Tibial artery (tissue), 4 donors: ENCODE results near the gene KRTAP10-7.
"Not testable (repeated sequence)": the region's sequence is repeated elsewhere in the genome, so short reads cannot be mapped to it uniquely, and the experiment has no call there.

Source experiments
- DNase-seq, 2 donors: peaks; one replicate each; pipeline ENCODE4 v3.0.0-alpha.2; 2019
- H3K27ac ChIP-seq, 2 donors: fragments of 200-600 bp; sonication (generic) in 1 of 2; 1 replicate in 1 of 2; 2 replicates in 1 of 2; pipeline ENCODE4 v1.5.1; 2018 to 2019; ENCODE audit warnings: mild to moderate bottlenecking in 1 of 2
- H3K27me3 ChIP-seq, 2 donors: fragments of 200-600 bp; sonication (generic) in 1 of 2; one replicate each; pipeline versions ENCODE4 v1.5.1 to v1.6.0; 2016 to 2019
- H3K36me3 ChIP-seq, 3 donors: fragments of 200-600 bp; sonication (generic) in 2 of 3; one replicate each; pipeline ENCODE4 v1.5.1; 2016 to 2019; ENCODE audit warnings: mild to moderate bottlenecking in 2 of 3
- H3K4me1 ChIP-seq, 4 donors: fragments of 200-600 bp; sonication (generic) in 2 of 4; 1 replicate in 3 of 4; 2 replicates in 1 of 4; pipeline ENCODE4 v1.5.1; 2016 to 2019
- H3K4me3 ChIP-seq, 2 donors: fragments of 200-600 bp; sonication (generic) in 1 of 2; 1 replicate in 1 of 2; 2 replicates in 1 of 2; pipeline ENCODE4 v1.5.1; 2018 to 2019; ENCODE audit warnings: mild to moderate bottlenecking in 2 of 2
- H3K9me3 ChIP-seq, 3 donors: fragments of 200-600 bp; sonication (generic) in 1 of 3; one replicate each; pipeline ENCODE4 v1.5.1; 2016 to 2019
- intact Hi-C: fragments of 100-400 bp; cut with DNase I; formaldehyde crosslinking; loops from one replicate; pipeline ENCODE4 v1.15.0; 2023; ENCODE audit warnings: low total_unique reads
- TF ChIP-seq, protein P1 (sequence below), 2 experiments: fragments of 200-600 bp in 1 of 2; fragments of 450-650 bp in 1 of 2; IDR thresholded peaks; one replicate each; pipeline ENCODE4 v1.5.1; 2017 to 2019; ENCODE audit warnings: antibody characterized with exemption in 2 of 2, mild to moderate bottlenecking in 1 of 2, moderate library complexity in 1 of 2

Gene KRTAP10-7

DNA sequence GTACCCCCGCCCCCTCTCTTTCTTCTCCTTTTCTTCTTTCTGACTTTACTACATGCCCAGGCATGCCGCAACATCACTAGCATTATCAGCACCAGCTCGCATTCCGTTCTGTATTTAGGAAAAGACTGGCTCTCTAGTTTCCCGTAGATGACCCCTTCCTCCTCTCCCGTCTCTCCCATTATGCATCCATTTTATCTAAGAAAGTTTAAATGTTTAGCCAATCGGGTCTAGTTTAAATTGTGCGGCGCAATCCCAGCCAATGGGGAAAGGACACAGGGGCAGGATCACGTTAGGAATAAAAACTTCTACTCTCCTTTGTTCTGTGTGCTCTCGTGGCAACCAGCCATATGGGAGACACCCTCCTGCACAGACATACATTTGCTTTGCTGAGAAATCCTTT lies 2.3 kb upstream of the KRTAP10-7 start:
- H3K4me1 ChIP-seq: no peaks in the 10 kb centered on the region
- DNase-seq: no peak
- TF ChIP-seq, protein P1, sequence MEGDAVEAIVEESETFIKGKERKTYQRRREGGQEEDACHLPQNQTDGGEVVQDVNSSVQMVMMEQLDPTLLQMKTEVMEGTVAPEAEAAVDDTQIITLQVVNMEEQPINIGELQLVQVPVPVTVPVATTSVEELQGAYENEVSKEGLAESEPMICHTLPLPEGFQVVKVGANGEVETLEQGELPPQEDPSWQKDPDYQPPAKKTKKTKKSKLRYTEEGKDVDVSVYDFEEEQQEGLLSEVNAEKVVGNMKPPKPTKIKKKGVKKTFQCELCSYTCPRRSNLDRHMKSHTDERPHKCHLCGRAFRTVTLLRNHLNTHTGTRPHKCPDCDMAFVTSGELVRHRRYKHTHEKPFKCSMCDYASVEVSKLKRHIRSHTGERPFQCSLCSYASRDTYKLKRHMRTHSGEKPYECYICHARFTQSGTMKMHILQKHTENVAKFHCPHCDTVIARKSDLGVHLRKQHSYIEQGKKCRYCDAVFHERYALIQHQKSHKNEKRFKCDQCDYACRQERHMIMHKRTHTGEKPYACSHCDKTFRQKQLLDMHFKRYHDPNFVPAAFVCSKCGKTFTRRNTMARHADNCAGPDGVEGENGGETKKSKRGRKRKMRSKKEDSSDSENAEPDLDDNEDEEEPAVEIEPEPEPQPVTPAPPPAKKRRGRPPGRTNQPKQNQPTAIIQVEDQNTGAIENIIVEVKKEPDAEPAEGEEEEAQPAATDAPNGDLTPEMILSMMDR (IDR thresholded peaks at IDR 0.05): no peak
- intact Hi-C loops: no loop called here
- H3K9me3 ChIP-seq: peaks cover 0 to 5% (median 0%) of the 10 kb centered on the region in 3 donors
- peaks cover 0 to 26% of the 10 kb centered on the region in 2 donors for H3K27me3 ChIP-seq
- H3K27ac ChIP-seq: no peak overlapping the region
- no peaks in the 10 kb centered on the region for H3K36me3 ChIP-seq
- no peak overlapping the region for H3K4me3 ChIP-seq

DNA sequence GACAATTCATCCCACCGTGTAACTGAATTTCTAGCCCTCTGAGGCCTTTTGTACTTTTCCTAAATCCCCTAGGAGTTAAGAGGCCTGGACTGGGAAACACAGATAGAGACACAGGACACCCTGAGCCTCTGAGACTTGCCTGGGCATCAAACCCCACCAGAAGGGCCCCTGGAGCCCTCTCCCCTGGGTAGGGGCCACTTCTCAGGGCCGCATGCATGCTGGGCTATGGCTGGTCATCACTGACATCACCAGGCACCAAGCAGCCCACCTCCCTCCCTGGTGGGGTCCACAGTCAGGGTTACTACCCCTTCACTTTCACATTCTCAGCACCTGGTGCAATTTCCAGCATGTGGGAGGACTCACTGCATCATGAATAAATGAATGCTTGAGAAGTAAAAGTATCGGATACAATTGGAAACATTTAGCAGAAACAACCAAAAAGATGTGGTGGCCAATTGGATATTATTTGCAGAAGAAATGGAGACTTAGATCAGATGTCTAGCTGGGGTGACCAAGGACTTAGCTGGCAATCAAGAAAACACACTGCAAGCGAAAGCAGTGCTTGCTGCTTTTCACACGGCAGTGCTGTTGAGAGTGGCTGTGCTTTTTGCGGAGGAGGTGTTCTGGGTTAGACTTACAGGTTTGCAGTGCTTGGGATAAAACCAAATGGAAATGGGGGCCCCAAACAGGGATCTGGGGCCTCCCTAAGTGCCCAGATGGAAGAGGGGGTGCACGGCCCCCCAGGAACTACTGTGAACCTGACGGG lies 950 bp upstream of the KRTAP10-7 start:
- intact Hi-C loops: no loop called here
- Histone ChIP-seq H3K27ac (no peak overlapping the region), H3K4me1 (no peaks in the 10 kb centered on the region), H3K27me3 (peaks cover 0 to 30% of the 10 kb centered on the region in 2 donors), H3K9me3 (peaks cover 0 to 5% (median 0%) of the 10 kb centered on the region in 3 donors), H3K36me3 (no peaks in the 10 kb centered on the region), H3K4me3 (no peak overlapping the region)
- TF ChIP-seq, protein P1 (IDR thresholded peaks at IDR 0.05): no peak
- no peak for DNase-seq

DNA sequence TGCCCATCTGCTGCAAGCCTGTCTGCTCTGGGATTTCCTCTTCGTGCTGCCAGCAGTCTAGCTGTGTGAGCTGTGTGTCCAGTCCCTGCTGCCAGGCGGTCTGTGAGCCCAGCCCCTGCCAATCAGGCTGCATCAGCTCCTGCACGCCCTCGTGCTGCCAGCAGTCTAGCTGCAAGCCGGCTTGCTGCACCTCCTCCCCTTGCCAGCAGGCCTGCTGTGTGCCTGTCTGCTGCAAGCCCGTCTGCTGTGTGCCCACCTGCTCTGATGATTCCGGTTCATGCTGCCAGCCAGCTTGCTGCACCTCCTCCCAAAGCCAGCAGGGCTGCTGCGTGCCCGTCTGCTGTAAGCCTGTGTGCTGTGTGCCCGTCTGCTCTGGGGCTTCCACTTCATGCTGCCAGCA lies 694 bp downstream of the KRTAP10-7 start:
- H3K27ac ChIP-seq, H3K36me3 ChIP-seq, H3K9me3 ChIP-seq, H3K4me3 ChIP-seq, intact Hi-C loops, DNase-seq, H3K4me1 ChIP-seq: not testable (repeated sequence)
- H3K27me3 ChIP-seq: peaks cover 0 to 30% of the 10 kb centered on the region in 2 donors

DNA sequence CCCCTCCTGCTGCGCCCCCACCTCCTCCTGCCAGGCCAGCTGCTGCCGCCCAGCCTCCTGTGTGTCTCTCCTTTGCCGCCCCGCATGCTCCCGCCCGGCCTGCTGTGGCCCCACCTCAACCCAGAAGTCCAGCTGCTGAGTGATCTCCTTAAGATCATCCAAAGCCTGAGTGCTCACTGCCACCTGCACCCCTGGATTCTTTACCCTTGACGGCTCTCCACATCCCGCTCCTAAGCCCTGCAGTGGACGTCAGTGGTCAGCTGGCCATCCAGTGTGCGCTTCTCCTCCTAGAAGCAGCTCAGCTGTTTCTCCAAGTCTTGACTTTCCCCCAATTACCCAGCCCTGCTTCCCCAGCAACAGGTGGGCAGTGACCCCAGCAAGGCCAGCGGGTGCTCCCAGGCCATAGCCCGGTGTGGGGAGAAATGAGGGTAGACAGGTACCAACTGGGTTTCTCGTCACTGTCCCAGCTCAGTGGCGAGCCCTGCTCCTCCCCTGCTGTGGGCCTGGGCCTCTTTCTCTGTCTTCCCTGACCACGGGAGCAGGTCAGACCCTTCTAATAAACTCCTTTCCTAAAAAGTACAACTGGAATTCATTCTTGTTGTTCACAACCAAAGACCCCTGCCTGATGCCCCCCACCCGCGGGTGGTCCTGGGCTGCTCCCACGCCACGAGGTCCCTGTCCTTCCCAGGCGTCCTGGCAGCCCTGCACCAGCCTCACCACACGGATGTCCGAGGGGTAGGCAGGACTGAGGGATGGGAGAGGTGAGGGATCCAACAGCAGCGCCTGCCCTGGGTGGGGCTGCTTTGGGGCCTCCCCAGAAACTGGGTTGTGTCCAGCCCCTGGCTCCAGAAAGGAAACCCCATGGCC lies 1.4 kb downstream of the KRTAP10-7 start:
- TF ChIP-seq, protein P1 (IDR thresholded peaks at IDR 0.05): no peak
- Histone ChIP-seq H3K36me3 (no peaks in the 10 kb centered on the region), H3K9me3 (peaks cover 0 to 5% (median 0%) of the 10 kb centered on the region in 3 donors), H3K4me1 (no peaks in the 10 kb centered on the region), H3K27me3 (peaks cover 0 to 30% of the 10 kb centered on the region in 2 donors), H3K4me3 (no peak overlapping the region), H3K27ac (no peak overlapping the region)
- no peak for DNase-seq
- intact Hi-C loops: no loop called here

DNA sequence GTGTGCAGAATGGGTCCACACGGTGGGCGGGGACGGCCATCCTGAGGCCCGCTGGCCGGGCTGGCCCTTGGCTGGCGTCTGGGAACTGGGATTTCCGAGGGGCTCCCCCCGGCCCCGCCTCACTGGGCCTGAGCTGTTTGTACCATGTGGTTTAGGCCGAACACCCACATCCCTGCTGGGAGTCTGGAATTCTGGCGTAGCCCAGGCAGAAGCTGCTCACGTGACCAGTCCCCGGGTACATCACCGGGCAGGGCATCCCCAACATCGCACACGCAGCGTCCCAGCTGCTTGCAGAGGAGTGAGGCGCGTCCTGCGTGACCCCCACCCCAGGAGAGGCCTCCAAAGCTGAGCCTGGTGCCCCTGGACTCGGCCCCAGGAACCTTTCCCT lies 2.1 kb downstream of the KRTAP10-7 start:
- no peaks in the 10 kb centered on the region for H3K36me3 ChIP-seq
- peaks cover 0 to 30% of the 10 kb centered on the region in 2 donors for H3K27me3 ChIP-seq
- no peak for DNase-seq
- no peak overlapping the region for H3K27ac ChIP-seq
- H3K4me1 ChIP-seq: no peaks in the 10 kb centered on the region
- H3K4me3 ChIP-seq: no peak overlapping the region
- H3K9me3 ChIP-seq: peaks cover 0 to 5% (median 0%) of the 10 kb centered on the region in 3 donors
- TF ChIP-seq, protein P1 (IDR thresholded peaks at IDR 0.05): no peak
- intact Hi-C loops: no loop called here
